Spleen (tissue), 11 donors: Measurements from ENCODE around the gene PHACTR1. TPM values are rescaled to one million over a fixed set of nuclear protein-coding genes. Genes with fewer than 3 reads are reported as not detected.

Experiments used
- DNase-seq: peaks from one replicate; pipeline ENCODE4 v3.0.0-alpha.2; 2020
- H3K27ac ChIP-seq, 8 donors: fragments of 200-600 bp; sonication (generic) in 7 of 8; 1 replicate in 4 of 8; 2 replicates in 4 of 8; pipeline versions ENCODE4 v1.5.0 to v1.8.0; 2016 to 2021; ENCODE audit warnings: inconsistent platforms in 4 of 8, mild to moderate bottlenecking in 4 of 8, moderate library complexity in 1 of 8
- H3K27me3 ChIP-seq, 7 donors: fragments of 200-600 bp; sonication (generic) in 6 of 7; replicated peaks in 1 of 7; 1 replicate in 4 of 7; 2 replicates in 3 of 7; pipeline versions ENCODE4 v1.5.0 to v1.8.0; 2016 to 2021; ENCODE audit warnings: inconsistent platforms in 3 of 7, mild to moderate bottlenecking in 1 of 7
- H3K36me3 ChIP-seq, 6 donors: fragments of 200-600 bp; sonication (generic) in 5 of 6; 1 replicate in 4 of 6; 2 replicates in 2 of 6; pipeline versions ENCODE4 v1.5.0 to v1.8.0; 2016 to 2021; ENCODE audit warnings: inconsistent platforms in 2 of 6
- H3K4me1 ChIP-seq, 6 donors: fragments of 200-600 bp; sonication (generic) in 5 of 6; 1 replicate in 3 of 6; 2 replicates in 3 of 6; pipeline versions ENCODE4 v1.5.0 to v1.8.0; 2016 to 2021; ENCODE audit warnings: inconsistent platforms in 3 of 6
- H3K4me3 ChIP-seq, 8 donors: fragments of 200-600 bp; sonication (generic) in 7 of 8; 1 replicate in 4 of 8; 2 replicates in 4 of 8; pipeline versions ENCODE4 v1.5.0 to v1.8.0; 2016 to 2021; ENCODE audit warnings: inconsistent platforms in 4 of 8, mild to moderate bottlenecking in 4 of 8, moderate library complexity in 2 of 8
- H3K9me3 ChIP-seq, 8 donors: fragments of 200-600 bp; sonication (generic) in 7 of 8; 1 replicate in 4 of 8; 2 replicates in 4 of 8; pipeline versions ENCODE4 v1.5.0 to v1.8.0; 2016 to 2021; ENCODE audit warnings: inconsistent platforms in 4 of 8
- POLR2A ChIP-seq, 3 donors: fragments of 450-650 bp; IDR thresholded peaks; one replicate each; pipeline ENCODE4 v1.5.1; 2017; ENCODE audit warnings: antibody characterized with exemption in 3 of 3, mild to moderate bottlenecking in 1 of 3
- POLR2AphosphoS5 ChIP-seq, 3 donors: sonication (generic); formaldehyde crosslinking; IDR thresholded peaks; one replicate each; pipeline ENCODE4 v1.5.1; 2017; ENCODE audit warnings: antibody characterized with exemption in 3 of 3
- WGBS, 5 donors: extraction: QIAGEN DNeasy Blood & Tissue Kit in 3 of 5; methylation state at CpG; one replicate each; pipeline versions ENCODE4 v1.1.5 to v1.1.7; 2013 to 2018; 5-methylcytosine and 5-hydroxymethylcytosine counted together
- intact Hi-C: fragments of 100-400 bp; cut with DNase I; formaldehyde crosslinking; loops from one replicate; pipeline ENCODE4 v1.15.0; 2023; ENCODE audit warnings: low total_unique reads
- polyA plus RNA-seq, 3 donors: library from polyadenylated mRNA; stranded (reverse); fragments of 200-250 nt; gene quantifications; one replicate each; pipeline ENCODE4 v1.2.1, GENCODE V29; 2013
- total RNA-seq, 7 donors: library from RNA; depleted of rRNA in 3 of 7; stranded (reverse); fragments of >200 nt in 3 of 7; fragmentation: NEBNext Ultra II Directional in 4 of 7; extraction: Animal tissue kit (Norgen Biotek cat#: 25700) in 4 of 7; gene quantifications; one replicate each; pipeline versions ENCODE4 v1.1.0 to v1.2.1, GENCODE V29; 2016 to 2021
- TF ChIP-seq, protein P1 (sequence below), 11 experiments: fragments of 200-600 bp in 7 of 11; fragments of 450-650 bp in 4 of 11; sonication (generic) in 4 of 11; IDR thresholded peaks in 8 of 11; conservative IDR thresholded peaks in 3 of 11; 1 replicate in 7 of 11; 2 replicates in 4 of 11; pipeline versions ENCODE4 v1.4.0 to v1.8.0; 2016 to 2021; ENCODE audit warnings: antibody characterized with exemption in 11 of 11, inconsistent platforms in 4 of 11, mild to moderate bottlenecking in 1 of 11
- donor health status: healthy with polysubstance abuse.
- donor health status: DM: no; HTN: no; CAD: no; lungs with moderate emphysema.
- donor health status: DM: no; HTN: no; CAD: no.
- donor health status: Bipolar disorder and iron deficiency.
- donor health status: healthy.
- donor health status: DM: no; HTN: no; CAD: no.
- donor health status: DM: yes; HTN: yes; CAD: no.

The PHACTR1 gene
- total and polyA plus RNA-seq, 10 donors = 8.5 to 45.3 (median 30.8) TPM

DNA sequence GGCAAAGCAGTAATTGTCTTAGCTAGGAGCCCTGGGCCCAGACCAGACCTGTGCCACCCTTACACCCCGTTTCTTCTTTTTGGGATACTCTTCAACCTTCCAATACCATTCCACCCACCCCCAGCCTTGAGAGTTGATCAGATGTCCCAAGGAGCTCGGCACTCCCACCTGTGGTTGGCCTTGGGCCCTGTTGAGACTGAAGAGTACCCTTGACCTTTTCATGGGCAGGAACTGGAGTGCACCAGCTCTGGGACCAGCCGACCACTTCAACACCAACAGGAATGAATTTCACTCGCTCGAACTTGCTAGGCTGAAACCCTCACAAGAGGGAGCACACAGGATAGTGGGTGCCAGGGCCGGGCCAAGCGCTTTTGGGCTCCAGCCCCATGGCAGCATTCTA, 273.6 kb downstream of the PHACTR1 start:
- 79 to 93% (median 88%) methylated on average over 7 of the region's 7 CpGs for WGBS, 5 donors
- DNase-seq = no peak

DNA sequence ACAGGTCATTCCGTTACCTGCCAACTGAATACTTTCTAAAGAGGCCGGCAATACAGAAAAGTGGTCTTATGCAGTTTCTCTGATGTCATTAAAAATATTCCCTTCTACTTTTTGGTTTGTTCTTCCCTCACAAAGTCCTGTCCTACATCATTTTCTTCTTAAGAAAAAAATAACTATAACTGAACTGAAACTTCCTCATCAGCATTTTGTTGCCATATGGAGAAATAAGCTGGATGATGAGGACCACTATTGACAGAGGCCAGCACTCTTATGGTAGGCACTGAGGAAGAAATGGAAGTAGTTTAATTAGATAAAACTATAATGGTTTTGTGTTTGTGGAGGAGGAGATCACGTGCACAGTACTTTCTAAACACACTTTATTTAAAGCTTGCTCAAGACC, 274.9 kb downstream of the PHACTR1 start:
- WGBS, 5 donors = 89 to 93% (median 91%) methylated on average over 3 of the region's 3 CpGs
- Histone ChIP-seq H3K9me3 (peaks cover 0 to 12% (median 0%) of the 10 kb centered on the region in 8 donors), H3K36me3 (no peaks in the 10 kb centered on the region), H3K27me3 (no peaks in the 10 kb centered on the region), H3K4me3 (no peak overlapping the region), H3K27ac (no peak overlapping the region), H3K4me1 (no peaks in the 10 kb centered on the region)
- no peak for DNase-seq
- intact Hi-C loops = no loop called here
- TF ChIP-seq, protein P1, sequence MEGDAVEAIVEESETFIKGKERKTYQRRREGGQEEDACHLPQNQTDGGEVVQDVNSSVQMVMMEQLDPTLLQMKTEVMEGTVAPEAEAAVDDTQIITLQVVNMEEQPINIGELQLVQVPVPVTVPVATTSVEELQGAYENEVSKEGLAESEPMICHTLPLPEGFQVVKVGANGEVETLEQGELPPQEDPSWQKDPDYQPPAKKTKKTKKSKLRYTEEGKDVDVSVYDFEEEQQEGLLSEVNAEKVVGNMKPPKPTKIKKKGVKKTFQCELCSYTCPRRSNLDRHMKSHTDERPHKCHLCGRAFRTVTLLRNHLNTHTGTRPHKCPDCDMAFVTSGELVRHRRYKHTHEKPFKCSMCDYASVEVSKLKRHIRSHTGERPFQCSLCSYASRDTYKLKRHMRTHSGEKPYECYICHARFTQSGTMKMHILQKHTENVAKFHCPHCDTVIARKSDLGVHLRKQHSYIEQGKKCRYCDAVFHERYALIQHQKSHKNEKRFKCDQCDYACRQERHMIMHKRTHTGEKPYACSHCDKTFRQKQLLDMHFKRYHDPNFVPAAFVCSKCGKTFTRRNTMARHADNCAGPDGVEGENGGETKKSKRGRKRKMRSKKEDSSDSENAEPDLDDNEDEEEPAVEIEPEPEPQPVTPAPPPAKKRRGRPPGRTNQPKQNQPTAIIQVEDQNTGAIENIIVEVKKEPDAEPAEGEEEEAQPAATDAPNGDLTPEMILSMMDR (IDR thresholded peaks at IDR 0.05 in 8 of 11, conservative IDR thresholded peaks at IDR 0.05 in 3 of 11) = no peak
- TF ChIP-seq POLR2A (IDR thresholded peaks at IDR 0.05) (no peak), POLR2AphosphoS5 (IDR thresholded peaks at IDR 0.05) (no peak)

More for the DNA sequence above, 273.6 kb downstream of the PHACTR1 start:
- Histone ChIP-seq H3K4me1 (no peaks in the 10 kb centered on the region), H3K27me3 (no peaks in the 10 kb centered on the region), H3K4me3 (no peak overlapping the region), H3K36me3 (no peaks in the 10 kb centered on the region), H3K27ac (no peak overlapping the region), H3K9me3 (peaks cover 0 to 12% (median 0%) of the 10 kb centered on the region in 8 donors)
- TF ChIP-seq, protein P1 (IDR thresholded peaks at IDR 0.05 in 8 of 11, conservative IDR thresholded peaks at IDR 0.05 in 3 of 11) = no peak
- no peak for TF ChIP-seq POLR2A (IDR thresholded peaks at IDR 0.05)
- TF ChIP-seq POLR2AphosphoS5 (IDR thresholded peaks at IDR 0.05) = no peak
- intact Hi-C loops = no loop called here

DNA sequence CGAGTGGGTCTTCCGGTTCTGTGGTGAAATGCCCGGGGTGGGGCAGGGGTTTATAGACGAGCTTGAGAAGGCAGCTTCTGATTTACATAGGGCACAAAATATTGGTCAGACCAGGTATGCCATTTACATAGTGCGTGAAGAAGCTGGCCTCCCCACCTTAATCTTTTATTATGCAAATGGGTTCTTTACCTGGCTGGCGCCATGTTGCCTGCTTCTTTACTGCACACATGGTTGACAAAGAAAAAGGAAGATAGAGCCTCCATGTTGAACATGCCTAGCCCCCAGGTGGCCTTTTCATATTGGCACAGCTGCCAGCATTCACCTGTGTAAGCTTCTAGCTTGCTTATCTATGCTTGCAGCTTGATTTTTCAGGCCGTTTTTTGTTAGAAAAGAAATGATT, 276.2 kb downstream of the PHACTR1 start:
- H3K27me3 ChIP-seq = no peaks in the 10 kb centered on the region
- no peak for DNase-seq
- TF ChIP-seq POLR2A (IDR thresholded peaks at IDR 0.05) (no peak), POLR2AphosphoS5 (IDR thresholded peaks at IDR 0.05) (no peak)
- TF ChIP-seq, protein P1 (IDR thresholded peaks at IDR 0.05 in 8 of 11, conservative IDR thresholded peaks at IDR 0.05 in 3 of 11) = no peak
- 89 to 93% (median 90%) methylated on average over 7 of the region's 7 CpGs for WGBS, 5 donors
- peaks cover 0 to 12% (median 0%) of the 10 kb centered on the region in 8 donors for H3K9me3 ChIP-seq
- H3K27ac ChIP-seq = no peak overlapping the region
- H3K36me3 ChIP-seq = no peaks in the 10 kb centered on the region
- intact Hi-C loops = no loop called here
- H3K4me1 ChIP-seq = no peaks in the 10 kb centered on the region
- no peak overlapping the region for H3K4me3 ChIP-seq

DNA sequence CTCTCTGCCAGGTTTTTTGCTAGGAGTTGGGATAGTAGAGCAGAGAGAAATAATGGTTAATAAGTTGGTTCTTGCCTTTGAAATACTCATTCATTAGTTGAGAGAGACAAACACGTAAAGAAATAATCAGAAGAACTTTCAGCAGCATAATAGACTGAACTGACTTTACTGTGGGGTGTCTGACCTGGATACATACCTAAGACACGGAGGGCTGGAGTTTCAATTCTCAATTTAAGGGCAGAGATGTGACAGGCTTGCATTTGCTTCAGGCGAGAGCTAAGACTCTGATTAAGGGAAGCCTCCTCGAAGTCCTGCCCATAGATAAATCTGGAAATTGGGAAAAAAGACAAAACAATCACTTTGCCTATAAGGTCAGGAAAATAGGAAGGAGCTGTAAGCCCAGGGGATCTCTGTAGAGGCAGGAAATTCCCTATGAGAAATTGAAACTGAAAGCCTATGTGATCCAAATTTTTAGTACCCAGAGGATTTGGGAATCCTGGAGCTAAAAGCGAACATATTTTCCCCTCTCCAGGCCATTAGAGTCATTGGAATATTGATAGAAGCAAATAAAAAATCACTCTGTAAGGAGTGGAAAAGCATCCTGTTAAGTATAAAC, 276.8 kb downstream of the PHACTR1 start:
- Histone ChIP-seq H3K4me3 (peak overlapping the region in 1 of 8 donors; percentile 29), H3K9me3 (peaks cover 0 to 12% (median 0%) of the 10 kb centered on the region in 8 donors), H3K27me3 (no peaks in the 10 kb centered on the region), H3K36me3 (no peaks in the 10 kb centered on the region), H3K4me1 (no peaks in the 10 kb centered on the region), H3K27ac (peak overlapping the region in 5 of 8 donors; percentile 8 to 55 (median 41))
- TF ChIP-seq POLR2AphosphoS5 (IDR thresholded peaks at IDR 0.05) = no peak
- TF ChIP-seq POLR2A (IDR thresholded peaks at IDR 0.05) = no peak
- TF ChIP-seq, protein P1 (IDR thresholded peaks at IDR 0.05 in 8 of 11, conservative IDR thresholded peaks at IDR 0.05 in 3 of 11) = no peak
- intact Hi-C loops = no loop called here
- no peak for DNase-seq
- WGBS, 5 donors = 62 to 79% (median 72%) methylated on average over 5 of the region's 5 CpGs
